Kidney epithelial cell (primary cell): ENCODE measurements around the gene MEX3C. TPM values are rescaled to one million over a fixed set of nuclear protein-coding genes. Genes with fewer than 3 reads are reported as not detected.

Experiments
- DNase-seq: peaks from one replicate; pipeline ENCODE4 v3.0.0-alpha.2; 2010; ENCODE audit warnings: low read depth
- H3K27me3 ChIP-seq: 2 replicates; pipeline ENCODE4 v1.6.0; 2011; ENCODE audit warnings: low read length; ENCODE audit not compliant: control insufficient read depth, insufficient read depth
- H3K36me3 ChIP-seq: 2 replicates; pipeline ENCODE4 v1.5.1; 2011; ENCODE audit warnings: low read length; ENCODE audit not compliant: control insufficient read depth, insufficient read depth
- H3K4me3 ChIP-seq: 2 replicates; pipeline ENCODE4 v1.5.1; 2011; ENCODE audit warnings: low read depth, mild to moderate bottlenecking, control low read depth, low read length
- total RNA-seq: library from RNA; depleted of rRNA; stranded (reverse); fragments of >200 nt; gene quantifications from 2 replicates; pipeline ENCODE4 v1.2.3, GENCODE V29; 2015
- TF ChIP-seq, protein P1 (sequence below): IDR thresholded peaks from 2 replicates; pipeline ENCODE4 v1.5.1; 2011; ENCODE audit warnings: mild to moderate bottlenecking, moderate library complexity, low read length, control low read depth, inconsistent platforms; ENCODE audit not compliant: insufficient read depth, poor library complexity, severe bottlenecking

MEX3C gene
- total RNA-seq, 1 donor from 2014 or later, result 60.1 TPM

DNA sequence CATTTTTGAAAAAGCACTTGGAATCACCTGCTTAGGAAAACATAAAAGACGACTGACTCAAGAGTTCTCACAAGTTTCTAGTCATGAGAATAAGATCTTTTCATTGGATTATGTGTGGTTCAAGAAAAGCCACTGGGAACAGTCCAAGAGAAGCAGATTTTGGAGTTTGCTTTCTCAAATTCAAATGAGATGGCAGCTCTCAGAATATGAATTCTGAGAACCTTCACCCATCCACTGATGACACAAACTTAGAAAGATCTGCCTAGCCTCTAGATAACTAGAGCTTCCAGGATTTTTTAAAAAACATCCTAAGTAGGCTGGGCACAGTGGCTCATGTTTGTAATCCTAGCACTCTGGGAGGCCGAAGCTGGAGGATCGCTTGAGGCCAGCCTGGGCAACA is 26.8 kb downstream of the MEX3C start:
- no peaks in the 10 kb centered on the region for H3K27me3 ChIP-seq
- H3K36me3 ChIP-seq, result peaks cover 1% of the 10 kb centered on the region
- TF ChIP-seq, protein P1, sequence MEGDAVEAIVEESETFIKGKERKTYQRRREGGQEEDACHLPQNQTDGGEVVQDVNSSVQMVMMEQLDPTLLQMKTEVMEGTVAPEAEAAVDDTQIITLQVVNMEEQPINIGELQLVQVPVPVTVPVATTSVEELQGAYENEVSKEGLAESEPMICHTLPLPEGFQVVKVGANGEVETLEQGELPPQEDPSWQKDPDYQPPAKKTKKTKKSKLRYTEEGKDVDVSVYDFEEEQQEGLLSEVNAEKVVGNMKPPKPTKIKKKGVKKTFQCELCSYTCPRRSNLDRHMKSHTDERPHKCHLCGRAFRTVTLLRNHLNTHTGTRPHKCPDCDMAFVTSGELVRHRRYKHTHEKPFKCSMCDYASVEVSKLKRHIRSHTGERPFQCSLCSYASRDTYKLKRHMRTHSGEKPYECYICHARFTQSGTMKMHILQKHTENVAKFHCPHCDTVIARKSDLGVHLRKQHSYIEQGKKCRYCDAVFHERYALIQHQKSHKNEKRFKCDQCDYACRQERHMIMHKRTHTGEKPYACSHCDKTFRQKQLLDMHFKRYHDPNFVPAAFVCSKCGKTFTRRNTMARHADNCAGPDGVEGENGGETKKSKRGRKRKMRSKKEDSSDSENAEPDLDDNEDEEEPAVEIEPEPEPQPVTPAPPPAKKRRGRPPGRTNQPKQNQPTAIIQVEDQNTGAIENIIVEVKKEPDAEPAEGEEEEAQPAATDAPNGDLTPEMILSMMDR, result no peak
- no peak for DNase-seq
- no peak overlapping the region for H3K4me3 ChIP-seq

DNA sequence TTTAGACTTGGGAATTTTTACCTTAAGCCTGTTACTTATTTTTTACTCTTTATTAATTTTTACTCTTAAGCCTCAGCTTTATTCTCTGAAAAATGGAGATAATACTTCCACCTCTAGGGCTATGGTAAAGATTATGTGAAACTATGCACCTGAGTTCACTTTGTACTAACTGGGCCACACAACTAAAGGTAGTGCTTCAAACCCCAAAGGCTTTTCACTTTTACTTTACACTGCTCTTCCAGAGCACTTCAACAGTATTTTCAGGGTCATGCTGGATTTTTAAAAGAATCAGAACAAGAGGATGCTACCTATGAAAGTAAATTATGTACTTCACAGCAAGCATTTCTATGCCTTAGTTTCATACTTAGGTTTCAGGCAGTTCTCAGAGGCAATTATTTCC is 27.8 kb downstream of the MEX3C start:
- no peak overlapping the region for H3K4me3 ChIP-seq
- no peak for DNase-seq
- no peaks in the 10 kb centered on the region for H3K36me3 ChIP-seq
- no peaks in the 10 kb centered on the region for H3K27me3 ChIP-seq
- TF ChIP-seq, protein P1, result no peak

DNA sequence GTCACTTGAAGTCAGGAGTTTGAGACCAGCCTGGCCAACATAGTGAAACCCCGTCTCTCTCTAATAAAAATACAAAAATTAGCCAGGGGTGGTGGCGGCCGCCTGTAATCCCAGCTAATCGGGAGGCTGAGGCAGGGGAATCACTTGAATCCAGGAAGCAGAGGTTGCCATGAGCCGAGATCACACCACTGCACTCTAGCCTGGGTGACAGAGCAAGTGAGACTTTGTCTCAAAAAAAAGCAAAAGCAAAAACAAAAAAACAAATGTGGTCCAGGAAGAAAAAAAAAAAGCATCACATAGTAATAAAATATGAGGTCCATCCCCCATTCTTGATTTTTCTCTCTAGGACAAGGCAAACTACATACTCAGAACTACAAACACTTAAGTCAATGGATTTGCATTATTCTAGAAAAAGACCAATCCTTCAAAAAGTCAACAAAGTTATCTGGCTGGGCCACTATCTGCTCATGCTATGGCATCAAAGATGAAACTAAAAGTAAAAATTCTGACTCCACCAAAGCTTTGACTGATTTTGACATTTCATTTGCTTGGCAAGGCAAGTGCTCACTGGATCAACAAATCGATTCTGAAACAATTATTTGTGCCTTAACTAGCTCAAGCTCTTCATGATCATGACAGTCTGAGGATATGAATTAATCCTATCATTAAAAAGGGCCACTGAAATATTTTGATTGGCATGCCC is 28.4 kb downstream of the MEX3C start:
- no peak for DNase-seq
- H3K36me3 ChIP-seq, result no peaks in the 10 kb centered on the region
- TF ChIP-seq, protein P1, result no peak
- no peak overlapping the region for H3K4me3 ChIP-seq
- no peaks in the 10 kb centered on the region for H3K27me3 ChIP-seq

DNA sequence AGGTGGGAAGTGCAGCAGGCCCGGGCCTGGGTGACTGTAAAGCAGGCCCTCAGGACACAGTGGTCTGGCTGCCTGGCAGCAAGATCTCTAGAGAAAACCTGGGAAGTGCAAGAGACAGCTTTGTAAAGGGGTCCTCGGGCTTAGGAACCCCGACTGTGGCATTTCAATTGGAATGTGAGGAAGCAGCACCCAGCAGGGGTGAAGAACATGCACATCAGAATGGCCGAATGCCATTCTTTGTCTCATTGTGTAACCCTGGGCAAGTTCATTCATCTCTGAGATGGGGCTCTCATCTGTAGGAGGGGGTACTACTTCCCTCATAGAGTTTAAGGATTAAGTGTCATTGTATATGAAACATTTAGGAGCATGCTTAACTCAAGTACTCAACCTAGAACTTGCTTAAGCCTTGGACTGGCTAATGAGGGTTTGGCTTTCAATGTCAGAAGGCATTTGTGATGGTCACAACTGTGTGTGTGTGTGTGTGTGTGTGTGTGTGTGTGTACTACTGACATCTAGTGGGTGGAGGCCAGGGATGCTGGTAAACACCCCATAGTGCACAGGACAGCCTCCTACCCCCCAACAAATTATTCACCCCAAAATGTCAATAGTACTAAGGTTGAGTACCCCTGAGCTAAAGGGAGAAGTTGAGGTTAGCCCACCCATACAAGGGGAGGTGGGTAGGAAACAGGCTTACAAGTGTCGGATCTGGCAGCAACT is 29.3 kb downstream of the MEX3C start:
- TF ChIP-seq, protein P1, result no peak
- H3K36me3 ChIP-seq, result no peaks in the 10 kb centered on the region
- no peak overlapping the region for H3K4me3 ChIP-seq
- no peak for DNase-seq
- H3K27me3 ChIP-seq, result no peaks in the 10 kb centered on the region

DNA sequence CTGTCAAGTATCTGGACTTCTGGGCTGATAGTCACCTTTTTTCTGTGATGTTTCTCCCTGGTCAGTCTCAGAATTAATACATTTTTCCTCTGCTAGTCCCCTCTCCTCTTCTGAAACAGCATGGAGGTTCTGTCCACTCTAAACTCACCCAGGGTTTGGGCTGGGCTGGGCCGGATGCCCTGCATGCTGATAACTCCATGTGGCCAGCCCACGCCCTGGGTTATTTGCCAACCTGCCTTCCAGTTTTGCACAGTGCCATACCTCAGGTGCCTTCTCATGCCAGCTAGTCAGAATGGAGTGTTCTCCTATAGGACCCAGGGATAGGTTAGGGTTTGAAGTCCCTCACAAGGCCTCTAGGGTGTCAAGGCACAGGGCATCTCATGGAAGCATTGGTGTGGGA is 32.2 kb downstream of the MEX3C start:
- H3K27me3 ChIP-seq, result no peaks in the 10 kb centered on the region
- H3K36me3 ChIP-seq, result no peaks in the 10 kb centered on the region
- no peak overlapping the region for H3K4me3 ChIP-seq
- TF ChIP-seq, protein P1, result no peak
- no peak for DNase-seq
